Parathyroid adenoma (tissue), 2 donors: Measurements from ENCODE around the gene MINAR2.

Experiments used
- H2AFZ ChIP-seq: fragments of 300-600 bp; sonication (generic); one replicate; pipeline ENCODE4 v1.7.0; 2017; ENCODE audit warnings: antibody characterized with exemption, mild to moderate bottlenecking
- H3K27ac ChIP-seq: fragments of 300-600 bp; sonication (generic); one replicate; pipeline ENCODE4 v1.7.0; 2017
- H3K27me3 ChIP-seq: fragments of 300-600 bp; sonication (generic); one replicate; pipeline ENCODE4 v1.7.0; 2017; ENCODE audit warnings: low read length; ENCODE audit not compliant: control insufficient read depth, insufficient read depth
- H3K36me3 ChIP-seq: fragments of 300-600 bp; sonication (generic); one replicate; pipeline ENCODE4 v1.7.0; 2017; ENCODE audit warnings: low read length; ENCODE audit not compliant: control insufficient read depth, insufficient read depth
- H3K4me1 ChIP-seq: fragments of 300-600 bp; sonication (generic); one replicate; pipeline ENCODE4 v1.7.0; 2017; ENCODE audit warnings: control low read depth
- H3K4me2 ChIP-seq: fragments of 300-600 bp; sonication (generic); one replicate; pipeline ENCODE4 v1.7.0; 2017; ENCODE audit warnings: low read length
- H3K4me3 ChIP-seq: fragments of 300-600 bp; sonication (generic); one replicate; pipeline ENCODE4 v1.7.0; 2017; ENCODE audit warnings: low read depth, low read length
- H3K79me2 ChIP-seq: fragments of 300-600 bp; sonication (generic); one replicate; pipeline ENCODE4 v1.7.0; 2017; ENCODE audit warnings: control low read depth
- H3K9ac ChIP-seq: fragments of 300-600 bp; sonication (generic); one replicate; pipeline ENCODE4 v1.7.0; 2017; ENCODE audit warnings: mild to moderate bottlenecking
- H3K9me3 ChIP-seq: fragments of 300-600 bp; sonication (generic); one replicate; pipeline ENCODE4 v1.7.0; 2017; ENCODE audit warnings: low read length; ENCODE audit not compliant: control insufficient read depth
- TF ChIP-seq, protein P1 (sequence below): fragments of 300-600 bp; sonication (generic); IDR thresholded peaks from one replicate; pipeline ENCODE4 v1.7.0; 2017; ENCODE audit warnings: antibody characterized with exemption, mild to moderate bottlenecking
- donor health status: primary hyperparathyroidism.

The MINAR2 gene

DNA sequence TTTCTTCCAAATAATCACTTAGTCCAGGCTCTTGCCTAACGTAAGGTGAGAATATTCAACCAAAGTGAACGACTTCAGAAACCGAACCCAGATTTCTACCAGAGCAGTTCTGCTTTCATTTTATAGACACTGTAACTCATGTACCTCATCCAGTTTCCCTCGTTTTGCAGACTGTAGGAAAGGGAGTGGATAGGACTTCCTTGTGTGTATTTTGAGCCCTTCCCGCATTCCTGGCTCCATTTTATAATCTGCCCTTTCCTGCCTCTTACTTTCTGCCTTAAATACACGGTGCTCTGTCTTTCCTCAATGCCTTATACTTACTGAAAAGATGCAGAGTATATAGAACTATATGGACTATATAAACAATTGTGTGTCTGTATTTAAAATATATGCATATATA lies 20.8 kb downstream of the MINAR2 start:
- Histone ChIP-seq H3K4me3 (no peak overlapping the region), H3K9ac (no peak overlapping the region), H3K27me3 (no peaks in the 10 kb centered on the region), H3K27ac (no peak overlapping the region), H3K4me2 (no peak overlapping the region), H3K36me3 (no peaks in the 10 kb centered on the region), H3K79me2 (no peaks in the 10 kb centered on the region), H2AFZ (no peak overlapping the region), H3K4me1 (peaks cover 2% of the 10 kb centered on the region), H3K9me3 (no peaks in the 10 kb centered on the region)
- TF ChIP-seq, protein P1, sequence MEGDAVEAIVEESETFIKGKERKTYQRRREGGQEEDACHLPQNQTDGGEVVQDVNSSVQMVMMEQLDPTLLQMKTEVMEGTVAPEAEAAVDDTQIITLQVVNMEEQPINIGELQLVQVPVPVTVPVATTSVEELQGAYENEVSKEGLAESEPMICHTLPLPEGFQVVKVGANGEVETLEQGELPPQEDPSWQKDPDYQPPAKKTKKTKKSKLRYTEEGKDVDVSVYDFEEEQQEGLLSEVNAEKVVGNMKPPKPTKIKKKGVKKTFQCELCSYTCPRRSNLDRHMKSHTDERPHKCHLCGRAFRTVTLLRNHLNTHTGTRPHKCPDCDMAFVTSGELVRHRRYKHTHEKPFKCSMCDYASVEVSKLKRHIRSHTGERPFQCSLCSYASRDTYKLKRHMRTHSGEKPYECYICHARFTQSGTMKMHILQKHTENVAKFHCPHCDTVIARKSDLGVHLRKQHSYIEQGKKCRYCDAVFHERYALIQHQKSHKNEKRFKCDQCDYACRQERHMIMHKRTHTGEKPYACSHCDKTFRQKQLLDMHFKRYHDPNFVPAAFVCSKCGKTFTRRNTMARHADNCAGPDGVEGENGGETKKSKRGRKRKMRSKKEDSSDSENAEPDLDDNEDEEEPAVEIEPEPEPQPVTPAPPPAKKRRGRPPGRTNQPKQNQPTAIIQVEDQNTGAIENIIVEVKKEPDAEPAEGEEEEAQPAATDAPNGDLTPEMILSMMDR: no peak

DNA sequence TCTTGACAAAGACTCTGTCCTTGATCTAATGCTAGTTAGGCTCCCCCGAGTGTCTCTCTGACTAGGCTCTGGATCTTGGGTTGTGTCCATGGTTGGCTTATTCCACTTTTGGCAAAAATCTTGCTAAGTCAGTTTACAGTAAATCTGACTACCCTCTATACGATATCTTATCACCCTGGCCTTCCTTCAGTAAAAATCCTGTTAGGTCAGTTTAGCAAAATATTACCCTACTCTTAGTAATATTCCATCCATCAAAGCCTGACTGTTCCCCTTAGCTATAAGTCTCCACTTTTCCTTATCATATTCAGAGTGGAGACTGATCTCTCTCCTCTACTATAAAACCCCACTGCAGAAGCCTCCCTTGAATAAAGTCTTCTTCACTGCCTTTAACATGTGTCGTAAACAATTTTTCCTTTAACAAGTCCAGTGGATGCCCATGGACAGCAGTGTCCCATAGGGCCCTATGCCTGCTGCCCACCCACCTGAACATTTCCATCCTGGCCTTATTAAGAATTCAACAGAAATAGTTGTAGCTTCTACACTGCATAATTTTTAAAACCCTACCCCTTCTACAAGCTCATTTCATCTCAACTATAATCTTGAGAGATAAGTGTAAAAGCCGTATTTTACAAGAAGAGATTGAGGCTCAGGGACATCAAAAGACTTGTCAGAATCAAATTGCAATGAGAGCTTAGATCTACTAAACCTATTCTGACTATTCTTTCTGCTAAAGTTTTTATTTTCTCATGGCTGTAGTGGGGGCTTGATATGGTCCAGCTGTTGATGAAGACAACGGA lies 22.3 kb downstream of the MINAR2 start:
- Histone ChIP-seq H3K9ac (no peak overlapping the region), H3K4me1 (no peaks in the 10 kb centered on the region), H3K79me2 (no peaks in the 10 kb centered on the region), H3K9me3 (no peaks in the 10 kb centered on the region), H2AFZ (no peak overlapping the region), H3K4me2 (no peak overlapping the region), H3K36me3 (no peaks in the 10 kb centered on the region), H3K27me3 (no peaks in the 10 kb centered on the region), H3K27ac (no peak overlapping the region), H3K4me3 (no peak overlapping the region)
- TF ChIP-seq, protein P1: no peak

DNA sequence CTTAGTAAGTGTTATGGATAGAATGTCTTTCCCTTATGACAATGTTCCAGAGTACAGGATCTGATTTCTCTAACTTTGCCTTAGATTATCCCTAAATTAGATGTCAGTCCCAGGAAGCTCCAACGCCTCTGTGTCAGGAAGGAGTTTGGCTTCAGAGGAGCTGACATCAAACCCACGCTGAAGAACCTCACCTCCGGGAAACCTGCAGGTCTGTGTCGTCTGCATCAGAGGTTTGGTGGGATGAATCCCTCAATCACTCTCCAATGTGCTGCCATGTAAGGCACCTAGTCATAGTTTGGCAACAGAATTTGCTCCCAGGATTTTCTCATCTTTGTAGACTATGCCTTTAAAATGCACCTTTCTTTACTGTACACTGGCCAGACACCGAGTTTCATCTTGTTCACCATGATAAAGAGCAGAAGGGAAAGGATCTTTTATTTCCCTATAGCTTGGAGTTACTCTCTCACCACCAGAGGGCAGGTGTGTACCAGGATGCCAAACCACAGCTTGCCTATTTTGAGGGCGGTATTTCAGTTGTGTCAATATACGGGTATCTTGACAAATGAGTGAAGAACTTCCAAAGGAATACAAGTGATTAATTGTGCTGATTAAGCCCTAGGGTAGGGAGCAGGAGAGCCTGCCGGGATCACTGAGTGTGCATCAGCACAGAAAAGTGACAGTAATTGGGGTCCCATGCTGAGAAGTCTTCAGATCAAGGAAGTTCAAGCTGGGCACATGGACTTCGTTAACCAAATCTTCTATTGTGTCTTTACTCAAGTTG lies 23.4 kb downstream of the MINAR2 start:
- TF ChIP-seq, protein P1: peak; percentile 76
- H2AFZ ChIP-seq: peak overlapping the region; percentile 16
- no peak overlapping the region for H3K9ac ChIP-seq
- H3K27me3 ChIP-seq: no peaks in the 10 kb centered on the region
- no peaks in the 10 kb centered on the region for H3K36me3 ChIP-seq
- H3K79me2 ChIP-seq: no peaks in the 10 kb centered on the region
- H3K4me1 ChIP-seq: no peaks in the 10 kb centered on the region
- H3K4me3 ChIP-seq: no peak overlapping the region
- no peak overlapping the region for H3K27ac ChIP-seq
- H3K4me2 ChIP-seq: no peak overlapping the region
- no peaks in the 10 kb centered on the region for H3K9me3 ChIP-seq

DNA sequence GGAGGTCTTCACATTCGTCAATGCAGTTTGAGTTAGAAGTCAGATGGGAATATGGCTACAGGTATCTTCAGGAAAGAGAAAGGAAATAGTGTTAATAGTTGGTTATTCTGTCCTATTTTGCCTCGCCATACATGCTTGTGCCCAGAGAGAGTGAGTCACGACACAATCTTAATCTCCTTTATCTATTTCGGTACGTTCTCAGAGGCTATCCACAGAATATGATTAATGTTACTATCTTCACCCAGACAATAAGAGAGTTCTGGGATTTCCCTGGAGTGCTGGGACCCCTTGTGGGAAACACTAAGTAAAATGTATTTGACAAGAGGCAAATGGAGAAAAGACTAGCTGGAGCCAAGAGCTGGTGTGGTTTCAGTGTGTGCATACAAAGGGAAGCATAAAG lies 25.5 kb downstream of the MINAR2 start:
- Histone ChIP-seq H3K9me3 (no peaks in the 10 kb centered on the region), H3K9ac (no peak overlapping the region), H3K4me3 (no peak overlapping the region), H3K36me3 (no peaks in the 10 kb centered on the region), H2AFZ (no peak overlapping the region), H3K4me2 (no peak overlapping the region), H3K4me1 (no peaks in the 10 kb centered on the region), H3K27ac (no peak overlapping the region), H3K79me2 (no peaks in the 10 kb centered on the region), H3K27me3 (no peaks in the 10 kb centered on the region)
- TF ChIP-seq, protein P1: no peak
